HG02943 (cell line): ENCODE results near the gene PPOX.

Experiments
- ATAC-seq: cut with Tn5 transposase; IDR thresholded peaks from one replicate; pipeline ENCODE4 v1.9.1; 2021; ENCODE audit warnings: mild to moderate bottlenecking, low read depth, moderate library complexity; ENCODE audit not compliant: unreplicated experiment

PPOX gene

DNA sequence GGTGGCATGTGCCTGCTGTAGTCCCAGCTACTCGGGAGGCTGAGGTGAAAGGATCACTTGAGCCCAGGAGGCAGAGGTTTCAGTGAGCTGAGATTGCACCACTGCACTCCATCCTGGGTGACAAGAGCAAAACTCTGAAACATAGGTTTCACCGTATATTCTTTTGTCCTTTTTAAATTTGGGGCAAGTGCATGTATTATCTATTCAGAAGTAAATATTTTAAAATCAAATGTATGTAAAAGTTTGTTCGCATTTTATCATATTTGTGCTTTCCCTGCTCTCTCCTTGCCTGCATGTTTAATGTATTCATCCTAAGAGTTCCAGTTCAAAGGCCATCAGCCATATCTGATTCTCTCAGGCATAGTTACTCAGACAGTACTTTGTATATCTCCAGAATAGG is 20.4 kb upstream of the PPOX start:
- no peak for ATAC-seq

GRCh38 chr1:161153176-161153575 is 13.1 kb upstream of the PPOX start:
- ATAC-seq: no peak

DNA sequence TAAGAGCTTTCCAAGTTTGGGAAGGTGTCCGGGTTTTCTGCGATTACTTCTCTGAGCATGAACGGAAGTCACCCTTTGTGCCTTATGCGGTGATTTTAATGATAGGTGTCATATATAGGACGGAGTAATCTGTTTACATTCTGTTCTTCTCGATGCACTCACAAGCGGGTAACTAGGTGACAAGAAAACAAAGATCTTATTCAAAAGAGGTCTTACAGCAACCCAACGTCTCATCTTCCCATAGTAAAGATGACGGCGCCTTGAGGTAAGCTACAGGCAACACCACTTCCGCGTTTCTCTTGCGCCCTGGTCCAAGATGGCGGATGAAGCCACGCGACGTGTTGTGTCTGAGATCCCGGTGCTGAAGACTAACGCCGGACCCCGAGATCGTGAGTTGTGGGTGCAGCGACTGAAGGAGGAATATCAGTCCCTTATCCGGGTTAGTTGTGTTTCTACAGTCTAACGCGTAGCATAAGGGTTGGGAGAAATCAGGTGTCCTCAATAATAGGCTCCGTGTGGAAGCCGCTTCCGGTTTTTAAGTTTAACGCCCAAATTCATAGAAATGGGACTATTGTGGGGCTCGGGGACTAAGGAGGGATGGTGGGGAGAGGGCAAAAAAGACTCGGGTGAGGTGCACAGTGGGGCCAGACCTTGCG is 12.4 kb upstream of the PPOX start, which contains the start of gene UFC1:
TSS of gene UFC1 (plus strand) at position 297 of the 656 bp plus-strand sequence. CDS start at position 317, 20 bp downstream.
- ATAC-seq: peak; percentile 79

GRCh38 chr1:161157867-161158266 is 8.4 kb upstream of the PPOX start:
- no peak for ATAC-seq

DNA sequence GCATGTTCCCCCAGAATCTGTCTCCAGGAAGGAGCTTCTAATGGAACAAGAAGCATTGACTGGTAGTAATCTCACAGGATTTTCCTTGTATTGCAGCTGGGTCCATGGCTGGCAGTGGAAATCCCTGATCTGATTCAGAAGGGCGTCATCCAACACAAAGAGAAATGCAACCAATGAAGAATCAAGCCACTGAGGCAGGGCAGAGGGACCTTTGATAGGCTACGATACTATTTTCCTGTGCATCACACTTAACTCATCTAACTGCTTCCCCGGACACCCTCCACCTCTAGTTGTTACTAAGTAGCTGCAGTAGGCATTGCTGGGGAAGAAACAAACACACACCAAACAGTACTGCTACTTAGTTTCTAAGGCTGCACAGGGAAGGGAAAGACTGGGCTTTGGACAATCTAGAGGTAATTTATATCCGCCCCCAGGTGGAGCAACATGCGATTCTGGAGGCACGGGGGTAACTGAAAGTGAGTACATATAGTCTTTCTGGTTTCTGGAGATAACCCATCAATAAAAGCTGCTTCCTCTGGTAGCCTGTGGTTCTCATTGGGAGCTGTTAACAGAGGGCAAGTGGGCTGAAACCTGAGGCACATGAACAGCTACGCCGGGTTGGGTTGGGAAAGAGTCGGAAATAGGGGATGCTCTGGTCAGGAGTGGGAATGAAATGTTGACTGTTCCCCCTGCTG is 7.8 kb upstream of the PPOX start:
- ATAC-seq: peak; percentile 23

GRCh38 chr1:161159087-161159912 is 6.9 kb upstream of the PPOX start, which contains the start of gene USP21:
Gene USP21 (plus strand): TSS chr1:161159500. CDS start chr1:161160641, 1,141 bp downstream.
- ATAC-seq: peak; percentile 83

DNA sequence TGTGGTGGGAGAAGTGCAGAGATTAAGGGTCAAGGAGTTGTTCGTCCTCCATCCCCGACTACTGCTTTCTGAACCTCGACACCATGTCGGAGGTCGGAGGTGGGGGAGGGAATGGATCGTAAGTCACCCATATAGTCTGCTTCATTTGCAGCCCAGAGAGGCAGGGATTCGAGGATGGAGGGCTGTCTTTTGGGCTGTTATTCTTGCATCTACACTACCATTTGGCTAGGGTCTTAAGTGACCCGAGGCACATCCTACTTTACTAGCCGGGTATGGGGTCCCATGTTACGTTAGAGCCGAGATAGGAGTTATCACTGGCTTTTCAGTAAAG is 6.3 kb upstream of the PPOX start:
- ATAC-seq: no peak

DNA sequence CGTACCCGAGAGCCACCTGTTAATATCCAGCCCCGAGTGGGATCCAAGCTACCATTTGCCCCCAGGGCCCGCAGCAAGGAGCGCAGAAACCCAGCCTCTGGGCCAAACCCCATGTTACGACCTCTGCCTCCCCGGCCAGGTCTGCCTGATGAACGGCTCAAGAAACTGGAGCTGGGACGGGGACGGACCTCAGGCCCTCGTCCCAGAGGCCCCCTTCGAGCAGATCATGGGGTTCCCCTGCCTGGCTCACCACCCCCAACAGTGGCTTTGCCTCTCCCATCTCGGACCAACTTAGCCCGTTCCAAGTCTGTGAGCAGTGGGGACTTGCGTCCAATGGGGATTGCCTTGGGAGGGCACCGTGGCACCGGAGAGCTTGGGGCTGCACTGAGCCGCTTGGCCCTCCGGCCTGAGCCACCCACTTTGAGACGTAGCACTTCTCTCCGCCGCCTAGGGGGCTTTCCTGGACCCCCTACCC is 5.5 kb upstream of the PPOX start:
- no peak for ATAC-seq

DNA sequence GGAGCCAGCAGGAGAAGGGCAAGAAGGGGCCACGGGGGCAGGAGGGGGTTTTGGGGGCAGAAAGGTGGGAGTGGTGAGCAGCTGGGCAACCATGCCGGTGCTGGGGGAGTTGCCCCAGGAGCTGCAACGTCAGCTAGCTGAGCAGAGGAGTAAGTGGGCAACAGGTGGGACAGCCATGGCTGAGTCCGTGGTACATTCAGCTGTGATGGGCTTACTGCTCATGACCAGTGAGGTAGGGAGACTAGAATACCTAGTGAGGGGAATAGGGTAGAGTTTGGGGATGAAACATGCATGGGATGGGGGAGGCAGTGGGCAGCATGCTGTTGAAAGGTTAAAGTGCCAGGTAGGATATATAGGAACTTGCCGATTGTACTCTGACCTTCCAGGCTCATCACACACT is 4.6 kb upstream of the PPOX start:
- no peak for ATAC-seq

GRCh38 chr1:161162052-161162451 is 4.2 kb upstream of the PPOX start:
- no peak for ATAC-seq

DNA sequence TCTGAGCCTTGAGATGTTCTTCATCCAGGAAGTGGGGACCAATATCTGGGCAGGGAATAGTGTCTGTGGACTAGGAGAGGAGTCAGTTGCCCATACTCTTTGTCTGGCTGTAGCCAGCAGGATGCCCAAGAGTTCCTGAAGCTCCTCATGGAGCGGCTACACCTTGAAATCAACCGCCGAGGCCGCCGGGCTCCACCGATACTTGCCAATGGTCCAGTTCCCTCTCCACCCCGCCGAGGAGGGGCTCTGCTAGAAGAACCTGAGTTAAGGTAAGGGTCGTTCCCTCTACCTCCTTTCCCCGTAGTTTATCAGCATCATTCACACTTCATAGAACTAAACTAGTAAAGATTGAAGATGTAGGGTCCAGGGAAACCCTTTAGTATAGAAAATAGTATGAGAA is 3.4 kb upstream of the PPOX start:
- ATAC-seq: no peak

GRCh38 chr1:161163793-161164192 is 2.4 kb upstream of the PPOX start:
- ATAC-seq: no peak

- no peak for ATAC-seq
Measured at GRCh38 chr1:161164901-161165610, 1.2 kb upstream of the PPOX start.

GRCh38 chr1:161166669-161167548 is 683 bp downstream of the PPOX start:
- no peak for ATAC-seq

GRCh38 chr1:161168906-161169305 is 2.7 kb downstream of the PPOX start:
- no peak for ATAC-seq

DNA sequence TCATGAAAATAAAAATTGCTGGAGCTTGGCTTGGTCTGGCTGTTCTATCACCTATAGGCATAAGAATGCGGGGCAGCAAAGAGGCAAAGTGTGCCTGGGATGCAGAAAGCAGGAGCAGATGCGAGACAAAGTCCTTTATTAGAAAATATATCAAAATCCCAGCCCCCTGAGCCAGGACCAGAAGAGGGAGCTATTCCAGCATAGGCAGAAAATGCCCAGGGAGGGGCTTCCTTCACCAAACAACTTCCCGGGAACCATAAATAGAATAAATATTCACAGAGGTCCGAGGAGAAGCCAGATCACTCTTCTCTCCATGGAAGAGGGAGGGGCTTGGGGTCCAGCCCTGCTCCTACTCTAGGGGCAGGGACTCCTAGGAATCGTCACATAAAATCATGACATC is 5.0 kb downstream of the PPOX start:
- ATAC-seq: no peak

DNA sequence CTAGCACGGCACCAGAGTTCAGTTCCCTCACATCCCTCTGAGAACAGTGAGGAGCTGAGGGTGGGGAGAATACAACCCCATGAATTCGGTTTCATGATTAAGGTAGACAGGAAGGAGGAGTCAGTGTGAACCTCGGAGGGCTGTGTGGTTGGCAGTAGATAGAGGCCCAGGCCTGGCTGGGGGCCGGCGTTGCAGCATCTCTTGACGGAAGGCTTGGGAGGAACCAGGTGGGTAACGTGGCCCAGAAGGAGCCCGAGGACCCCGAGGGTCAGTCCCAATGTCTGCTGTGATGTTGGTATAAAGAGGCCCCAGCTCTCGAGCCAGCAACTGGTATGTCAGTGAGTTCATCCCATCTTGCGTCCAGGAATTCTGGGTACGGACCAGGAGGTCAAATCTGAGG is 5.5 kb downstream of the PPOX start:
- no peak for ATAC-seq

DNA sequence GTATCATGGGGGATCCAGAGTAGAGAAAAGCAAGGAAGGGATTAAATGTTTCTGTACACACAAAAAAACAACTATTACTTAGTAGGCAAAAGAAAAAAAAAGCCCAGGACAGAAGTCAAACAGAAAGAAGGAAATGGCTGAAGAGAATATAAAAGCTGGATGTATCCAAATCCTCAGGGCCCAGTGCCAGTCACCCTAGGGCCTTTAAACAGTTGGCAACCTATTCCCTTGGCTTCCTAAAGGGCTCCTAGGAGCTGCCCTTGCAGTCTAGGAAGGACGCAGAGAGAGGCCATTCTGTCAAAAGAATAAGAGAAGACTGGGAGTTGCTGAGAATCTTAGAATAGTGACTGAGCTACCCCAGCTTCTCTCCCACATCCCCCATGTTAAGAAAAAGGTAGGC is 6.1 kb downstream of the PPOX start:
- no peak for ATAC-seq

DNA sequence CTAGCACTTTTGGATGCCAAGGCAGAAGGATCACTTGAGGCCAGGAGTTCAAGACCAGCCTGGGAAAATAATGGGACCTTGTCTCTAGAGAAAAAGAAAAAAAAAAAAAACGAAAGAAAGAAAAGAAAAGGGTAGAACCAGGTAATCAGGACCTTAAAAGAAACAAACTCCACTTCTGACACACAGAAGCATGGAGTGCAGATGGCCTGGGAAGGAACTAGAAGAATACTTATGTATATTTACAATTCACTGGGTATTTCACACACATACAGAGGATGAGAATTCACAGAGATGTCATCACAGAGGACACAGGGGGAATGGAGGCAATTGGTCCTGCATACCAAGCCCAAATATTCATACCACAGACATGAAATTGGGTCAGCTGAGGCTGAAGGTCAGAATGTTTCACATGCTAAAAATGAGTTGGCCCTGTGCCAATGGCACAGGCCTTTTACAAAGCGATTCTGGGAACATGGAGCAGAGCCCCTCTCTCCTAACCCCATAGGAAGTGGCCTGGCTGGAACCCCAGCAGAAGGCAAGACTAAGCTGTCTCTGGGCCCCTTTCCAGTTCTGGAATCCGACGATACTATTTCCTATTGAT is 6.7 kb downstream of the PPOX start:
- ATAC-seq: no peak
